ENCODE measurements around the gene SLC9C2.

DNA sequence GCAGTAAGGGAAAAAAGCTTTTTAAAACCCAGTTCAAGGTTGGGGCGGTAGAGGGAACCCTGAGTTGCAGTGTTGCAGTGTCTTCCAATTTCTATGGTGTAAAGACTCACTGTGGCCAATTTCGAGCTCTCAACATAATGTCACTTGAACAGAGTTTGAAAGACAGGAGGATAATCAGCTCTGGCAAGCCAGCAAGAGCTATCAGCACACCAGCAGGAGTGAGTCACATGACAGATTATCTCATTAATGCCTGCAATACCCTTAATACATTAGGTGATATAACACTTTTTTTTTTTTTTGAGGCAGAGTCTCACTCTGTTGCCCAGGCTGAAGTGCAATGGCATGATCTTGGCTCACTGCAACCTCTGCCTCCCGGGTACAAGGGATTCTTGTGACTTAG, 22.8 kb downstream of the SLC9C2 start:
- no peak for TF ChIP-seq POLR2AphosphoS5 (IDR thresholded peaks at IDR 0.05; ENCODE audit: low read depth, low read length)
- TF ChIP-seq SIN3A (IDR thresholded peaks at IDR 0.05; ENCODE audit: borderline replicate concordance, insufficient read depth, low read length), result no peak

All from PFSK-1 (cell line).